Ovary (tissue), 3 donors: ENCODE data around the gene RERE.

Source experiments
- CTCF ChIP-seq, 3 donors: fragments of 450-650 bp in 2 of 3; fragments of 200-600 bp in 1 of 3; IDR thresholded peaks; one replicate each; pipeline versions ENCODE4 v1.5.1 to v1.8.0; 2016 to 2022; ENCODE audit warnings: antibody characterized with exemption in 3 of 3, mild to moderate bottlenecking in 1 of 3
- EP300 ChIP-seq: sonication (generic); formaldehyde crosslinking; IDR thresholded peaks from one replicate; pipeline ENCODE4 v1.6.1; 2017; ENCODE audit warnings: antibody characterized with exemption
- POLR2A ChIP-seq: fragments of 450-650 bp; IDR thresholded peaks from one replicate; pipeline ENCODE4 v1.6.1; 2017; ENCODE audit warnings: antibody characterized with exemption, mild to moderate bottlenecking, moderate library complexity
- donor health status: DM: no; HTN: no; CAD: no.

GRCh38 chr1:8486047-8486446 lies 331.4 kb downstream of the RERE start:
- TF ChIP-seq CTCF (IDR thresholded peaks at IDR 0.05) (no peak), POLR2A (no peak), EP300 (no peak)
